Smooth muscle cell (in vitro differentiated cells): ENCODE data around the gene NTRK2. TPM values are rescaled to one million over a fixed set of nuclear protein-coding genes. Genes with fewer than 3 reads are reported as not detected.

ENCODE experiments used
- DNase-seq: peaks from one replicate; lab custom pipeline; 2025; ENCODE audit not compliant: unreplicated experiment; lab: John Stamatoyannopoulos, UW
- H2AFZ ChIP-seq: fragments of 200-600 bp; sonication (generic); 2 replicates; pipeline ENCODE4 v1.6.0; 2016; ENCODE audit warnings: antibody characterized with exemption, low read depth, mild to moderate bottlenecking
- H3F3A ChIP-seq: fragments of 200-600 bp; sonication (generic); 2 replicates; pipeline ENCODE4 v1.6.0; 2017; ENCODE audit warnings: antibody characterized with exemption, low read depth
- H3K27ac ChIP-seq: fragments of 200-600 bp; sonication (generic); 2 replicates; pipeline ENCODE4 v1.5.1; 2016; ENCODE audit warnings: low read depth, mild to moderate bottlenecking
- H3K27me3 ChIP-seq: fragments of 200-600 bp; sonication (generic); 2 replicates; pipeline ENCODE4 v1.6.1; 2016; ENCODE audit warnings: low read depth, mild to moderate bottlenecking
- H3K36me3 ChIP-seq: fragments of 200-600 bp; sonication (generic); 2 replicates; pipeline ENCODE4 v1.5.1; 2016; ENCODE audit warnings: low read depth
- H3K4me1 ChIP-seq: fragments of 200-600 bp; sonication (generic); 2 replicates; pipeline ENCODE4 v1.5.1; 2016; ENCODE audit warnings: low read depth
- H3K4me2 ChIP-seq: fragments of 200-600 bp; sonication (generic); 2 replicates; pipeline ENCODE4 v1.6.0; 2016; ENCODE audit warnings: mild to moderate bottlenecking
- H3K4me3 ChIP-seq: fragments of 200-600 bp; sonication (generic); 2 replicates; pipeline ENCODE4 v1.5.1; 2016; ENCODE audit warnings: mild to moderate bottlenecking
- H3K79me2 ChIP-seq: fragments of 200-600 bp; sonication (generic); 2 replicates; pipeline ENCODE4 v1.6.0; 2016; ENCODE audit warnings: low read depth, mild to moderate bottlenecking
- H3K9ac ChIP-seq: fragments of 200-600 bp; sonication (generic); 2 replicates; pipeline ENCODE4 v1.6.0; 2016; ENCODE audit warnings: low read depth
- H3K9me3 ChIP-seq: fragments of 200-600 bp; sonication (generic); replicated peaks from 2 replicates; pipeline ENCODE4 v1.5.1; 2016; ENCODE audit warnings: low read depth
- H4K20me1 ChIP-seq: fragments of 200-600 bp; sonication (generic); 2 replicates; pipeline ENCODE4 v1.6.0; 2016; ENCODE audit warnings: low read depth
- CTCF ChIP-seq: fragments of 200-600 bp; sonication (generic); IDR thresholded peaks from 2 replicates; pipeline ENCODE4 v1.5.1; 2017; ENCODE audit warnings: borderline replicate concordance, mild to moderate bottlenecking, antibody characterized with exemption; ENCODE audit not compliant: insufficient read depth, poor library complexity, severe bottlenecking
- WGBS: methylation state at CpG from one replicate; pipeline ENCODE4 v1.1.7; 2016; ENCODE audit warnings: low lambda C conversion rate; 5-methylcytosine and 5-hydroxymethylcytosine counted together
- polyA plus RNA-seq: library from polyadenylated mRNA; unstranded; fragments of >200 nt; fragmentation: Nextera tagmentation; extraction: Ambion mirVana; gene quantifications from 2 replicates; pipeline ENCODE4 v1.2.1, GENCODE V29; 2016
- total RNA-seq: library from RNA; depleted of rRNA; stranded (reverse); fragments of >200 nt; gene quantifications from 2 replicates; pipeline ENCODE4 v1.2.3, GENCODE V29; 2014

Gene NTRK2
- total and polyA plus RNA-seq, 2 experiments from 2014 or later, result 1.7 to 3.9 TPM

- DNase-seq, result no peak
- Histone ChIP-seq H3K4me2 (no peak overlapping the region), H3K27ac (no peak overlapping the region)
These were observed 300.9 kb downstream of the NTRK2 start for GRCh38 chr9:84970432-84970831.

GRCh38 chr9:84971571-84971970 is 302.0 kb downstream of the NTRK2 start:
- no peak overlapping the region for H3K27ac ChIP-seq
- no peaks in the 10 kb centered on the region for H3F3A ChIP-seq
- H3K27me3 ChIP-seq, result peaks cover 28% of the 10 kb centered on the region
- no peaks in the 10 kb centered on the region for H3K79me2 ChIP-seq
- no peaks in the 10 kb centered on the region for H4K20me1 ChIP-seq
- H3K4me3 ChIP-seq, result no peak overlapping the region
- no peak overlapping the region for H2AFZ ChIP-seq
- H3K4me1 ChIP-seq, result no peaks in the 10 kb centered on the region
- no peaks in the 10 kb centered on the region for H3K36me3 ChIP-seq
- TF ChIP-seq CTCF, result no peak
- no peak overlapping the region for H3K9ac ChIP-seq
- H3K4me2 ChIP-seq, result no peak overlapping the region
- DNase-seq, result no peak
- H3K9me3 ChIP-seq, result no peaks in the 10 kb centered on the region

More at GRCh38 chr9:84970432-84970831, 300.9 kb downstream of the NTRK2 start:
- Histone ChIP-seq H3K79me2 (no peaks in the 10 kb centered on the region), H3F3A (no peaks in the 10 kb centered on the region), H3K4me3 (no peak overlapping the region), H2AFZ (no peak overlapping the region), H3K36me3 (no peaks in the 10 kb centered on the region), H4K20me1 (no peaks in the 10 kb centered on the region), H3K4me1 (no peaks in the 10 kb centered on the region), H3K9ac (no peak overlapping the region), H3K27me3 (peaks cover 28% of the 10 kb centered on the region), H3K9me3 (no peaks in the 10 kb centered on the region)
- TF ChIP-seq CTCF, result no peak
- 32% methylated on average over 2 of the region's 2 CpGs for WGBS

GRCh38 chr9:84974258-84974657 is 304.7 kb downstream of the NTRK2 start:
- no peaks in the 10 kb centered on the region for H3K36me3 ChIP-seq
- H3K27ac ChIP-seq, result no peak overlapping the region
- TF ChIP-seq CTCF, result no peak
- peaks cover 20% of the 10 kb centered on the region for H3K27me3 ChIP-seq
- no peak overlapping the region for H3K4me3 ChIP-seq
- no peaks in the 10 kb centered on the region for H4K20me1 ChIP-seq
- no peaks in the 10 kb centered on the region for H3K4me1 ChIP-seq
- no peak overlapping the region for H3K9ac ChIP-seq
- no peak overlapping the region for H3K4me2 ChIP-seq
- H3K79me2 ChIP-seq, result no peaks in the 10 kb centered on the region
- no peak overlapping the region for H2AFZ ChIP-seq
- no peaks in the 10 kb centered on the region for H3F3A ChIP-seq
- no peak for DNase-seq
- 92% methylated on average over 1 of the region's 1 CpG for WGBS
- no peaks in the 10 kb centered on the region for H3K9me3 ChIP-seq

- no peaks in the 10 kb centered on the region for H3K9me3 ChIP-seq
- H3K79me2 ChIP-seq, result no peaks in the 10 kb centered on the region
- no peak overlapping the region for H3K4me3 ChIP-seq
- peaks cover 20% of the 10 kb centered on the region for H3K27me3 ChIP-seq
- no peak for DNase-seq
- TF ChIP-seq CTCF, result no peak
- no peak overlapping the region for H3K27ac ChIP-seq
- no peaks in the 10 kb centered on the region for H4K20me1 ChIP-seq
- 90% methylated on average over 5 of the region's 5 CpGs for WGBS
- H3K4me1 ChIP-seq, result no peaks in the 10 kb centered on the region
- no peaks in the 10 kb centered on the region for H3F3A ChIP-seq
- H3K4me2 ChIP-seq, result no peak overlapping the region
- no peaks in the 10 kb centered on the region for H3K36me3 ChIP-seq
- no peak overlapping the region for H2AFZ ChIP-seq
- H3K9ac ChIP-seq, result no peak overlapping the region
These were observed 305.3 kb downstream of the NTRK2 start for GRCh38 chr9:84974855-84975254.
